H9 (cell line): ENCODE results near the gene SPRR1A. TPM values are rescaled to one million over a fixed set of nuclear protein-coding genes. Genes with fewer than 3 reads are reported as not detected.

Experiments used
- DNase-seq: peaks from one replicate; pipeline ENCODE4 v3.0.0-alpha.2; 2017
- H2AFZ ChIP-seq: one replicate; pipeline ENCODE4 v1.6.1; 2013; ENCODE audit warnings: mild to moderate bottlenecking, low read length, control low read depth, moderate library complexity
- H2AK5ac ChIP-seq: 2 replicates; pipeline ENCODE4 v1.6.1; 2013; ENCODE audit warnings: low read length, control low read depth, mixed read lengths; ENCODE audit not compliant: insufficient read length
- H2BK120ac ChIP-seq: one replicate; pipeline ENCODE4 v1.6.1; 2013; ENCODE audit warnings: low read depth, mild to moderate bottlenecking, low read length, control low read depth, inconsistent platforms; ENCODE audit not compliant: poor library complexity, severe bottlenecking
- H2BK12ac ChIP-seq: 2 replicates; pipeline ENCODE4 v1.6.1; 2013; ENCODE audit warnings: low read length, control low read depth, mixed read lengths, low read depth; ENCODE audit not compliant: insufficient read length
- H2BK15ac ChIP-seq: 2 replicates; pipeline ENCODE4 v1.6.1; 2013; ENCODE audit warnings: low read depth, low read length, control low read depth
- H2BK20ac ChIP-seq: one replicate; pipeline ENCODE4 v1.6.1; 2013; ENCODE audit warnings: low read depth, mild to moderate bottlenecking, low read length, control low read depth, inconsistent platforms; ENCODE audit not compliant: poor library complexity, severe bottlenecking
- H2BK5ac ChIP-seq: 2 replicates; pipeline ENCODE4 v1.6.1; 2013; ENCODE audit warnings: low read length, control low read depth, mixed read lengths; ENCODE audit not compliant: insufficient read length
- H3K14ac ChIP-seq: 2 replicates; pipeline ENCODE4 v1.6.1; 2013; ENCODE audit warnings: low read length, control low read depth; ENCODE audit not compliant: insufficient read depth
- H3K18ac ChIP-seq: 2 replicates; pipeline ENCODE4 v1.6.1; 2013; ENCODE audit warnings: low read depth, mild to moderate bottlenecking, mixed read lengths, low read length, control low read depth; ENCODE audit not compliant: insufficient read length
- H3K23ac ChIP-seq: 2 replicates; pipeline ENCODE4 v1.6.1; 2013; ENCODE audit warnings: low read length, control low read depth, mixed read lengths, low read depth; ENCODE audit not compliant: insufficient read length
- H3K23me2 ChIP-seq: 2 replicates; pipeline ENCODE4 v1.6.1; 2013; ENCODE audit warnings: low read depth, mild to moderate bottlenecking, mixed read lengths, low read length, control low read depth; ENCODE audit not compliant: insufficient read length, poor library complexity, severe bottlenecking
- H3K27ac ChIP-seq: 2 replicates; pipeline ENCODE4 v1.5.1; 2013; ENCODE audit warnings: low read length, control low read depth, mixed read lengths, low read depth; ENCODE audit not compliant: insufficient read length
- H3K27me3 ChIP-seq: 2 replicates; pipeline ENCODE4 v1.6.1; 2013; ENCODE audit warnings: low read length, control low read depth, inconsistent platforms; ENCODE audit not compliant: insufficient read depth
- H3K4ac ChIP-seq: 2 replicates; pipeline ENCODE4 v1.6.1; 2013; ENCODE audit warnings: low read depth, mild to moderate bottlenecking, control low read depth, inconsistent platforms, low read length, moderate library complexity
- H3K4me1 ChIP-seq: 2 replicates; pipeline ENCODE4 v1.6.1; 2013; ENCODE audit warnings: low read length, control low read depth, inconsistent platforms; ENCODE audit not compliant: insufficient read depth
- H3K4me2 ChIP-seq: 2 replicates; pipeline ENCODE4 v1.6.1; 2013; ENCODE audit warnings: low read length, control low read depth, mixed read lengths; ENCODE audit not compliant: insufficient read length, insufficient read depth
- H3K56ac ChIP-seq: 2 replicates; pipeline ENCODE4 v1.6.1; 2013; ENCODE audit warnings: low read depth, mild to moderate bottlenecking, mixed read lengths, low read length, control low read depth; ENCODE audit not compliant: insufficient read length
- H3K79me1 ChIP-seq: 2 replicates; pipeline ENCODE4 v1.6.1; 2013; ENCODE audit warnings: low read depth, mild to moderate bottlenecking, moderate library complexity, low read length, control low read depth, inconsistent platforms; ENCODE audit not compliant: insufficient read depth, poor library complexity, severe bottlenecking
- H3K79me2 ChIP-seq: 2 replicates; pipeline ENCODE4 v1.6.1; 2013; ENCODE audit warnings: low read length, control low read depth, inconsistent platforms; ENCODE audit not compliant: insufficient read depth
- H3K9ac ChIP-seq: 2 replicates; pipeline ENCODE4 v1.6.1; 2013; ENCODE audit warnings: low read length, control low read depth, mixed read lengths; ENCODE audit not compliant: insufficient read length; ENCODE audit errors: extremely low read depth
- H3K9me3 ChIP-seq: one replicate; pipeline ENCODE4 v1.6.1; 2013; ENCODE audit warnings: low read depth, low read length, inconsistent platforms; ENCODE audit not compliant: control insufficient read depth
- H3T11ph ChIP-seq: one replicate; pipeline ENCODE4 v1.6.1; 2013; ENCODE audit warnings: mild to moderate bottlenecking, low read length, control low read depth, inconsistent platforms
- H4K20me1 ChIP-seq: one replicate; pipeline ENCODE4 v1.6.1; 2013; ENCODE audit not compliant: control insufficient read depth, insufficient read length, insufficient read depth
- H4K5ac ChIP-seq: 2 replicates; pipeline ENCODE4 v1.6.1; 2013; ENCODE audit warnings: low read depth, mild to moderate bottlenecking, mixed read lengths, low read length, control low read depth; ENCODE audit not compliant: insufficient read length
- H4K8ac ChIP-seq: replicated peaks from 2 replicates; pipeline ENCODE4 v1.6.1; 2013; ENCODE audit warnings: low read length, control low read depth, mixed read lengths, low read depth; ENCODE audit not compliant: insufficient read length
- H4K91ac ChIP-seq: 2 replicates; pipeline ENCODE4 v1.6.1; 2013; ENCODE audit warnings: low read depth, mild to moderate bottlenecking, moderate library complexity, mixed read lengths, low read length, control low read depth; ENCODE audit not compliant: insufficient read length
- H3K27ac Mint-ChIP-seq, 3 experiments: 2 replicates in 2 of 3; 3 replicates in 1 of 3; pipeline ENCODE4 v1.8.0; 2020 to 2021; ENCODE audit warnings: mixed read lengths in 3 of 3, mild to moderate bottlenecking in 1 of 3, moderate library complexity in 1 of 3
- H3K27me3 Mint-ChIP-seq: 2 replicates; pipeline ENCODE4 v1.8.0; 2021; ENCODE audit warnings: low read depth, mild to moderate bottlenecking, moderate library complexity, mixed read lengths
- H3K36me3 Mint-ChIP-seq, 3 experiments: 2 replicates in 2 of 3; 3 replicates in 1 of 3; pipeline ENCODE4 v1.8.0; 2020 to 2021; ENCODE audit warnings: low read depth in 3 of 3, mixed read lengths in 3 of 3; ENCODE audit not compliant: insufficient read depth in 1 of 3
- H3K4me1 Mint-ChIP-seq, 2 experiments: 2 replicates each; pipeline ENCODE4 v1.8.0; 2020; ENCODE audit warnings: mixed read lengths in 2 of 2
- H3K4me3 Mint-ChIP-seq, 2 experiments: 2 replicates in 1 of 2; 3 replicates in 1 of 2; pipeline ENCODE4 v1.8.0; 2020 to 2021; ENCODE audit warnings: mild to moderate bottlenecking in 2 of 2, mixed read lengths in 2 of 2, moderate library complexity in 1 of 2
- H3K9me3 Mint-ChIP-seq, 2 experiments: 2 replicates in 1 of 2; 3 replicates in 1 of 2; pipeline ENCODE4 v1.8.0; 2020; ENCODE audit warnings: mild to moderate bottlenecking in 2 of 2, mixed read lengths in 2 of 2, moderate library complexity in 1 of 2
- CTCF ChIP-seq: fragments of 200-600 bp; sonication (generic); conservative IDR thresholded peaks from 3 replicates; pipeline ENCODE4 v1.8.0; 2021; ENCODE audit warnings: antibody characterized with exemption, mild to moderate bottlenecking
- WGBS: extraction: QIAGEN DNeasy Blood & Tissue Kit; methylation state at CpG from one replicate; pipeline ENCODE4 v1.1.7; 2013; ENCODE audit warnings: missing lambda C conversion rate, low lambda C conversion rate, mixed read lengths; ENCODE audit not compliant: insufficient read length; ENCODE audit errors: extremely low coverage; 5-methylcytosine and 5-hydroxymethylcytosine counted together
- total RNA-seq: library from RNA; stranded (reverse); gene quantifications from 2 replicates; pipeline ENCODE4 v1.2.1, GENCODE V29; 2021

Gene SPRR1A
- total RNA-seq, 1 experiment from 2014 or later = not detected

DNA sequence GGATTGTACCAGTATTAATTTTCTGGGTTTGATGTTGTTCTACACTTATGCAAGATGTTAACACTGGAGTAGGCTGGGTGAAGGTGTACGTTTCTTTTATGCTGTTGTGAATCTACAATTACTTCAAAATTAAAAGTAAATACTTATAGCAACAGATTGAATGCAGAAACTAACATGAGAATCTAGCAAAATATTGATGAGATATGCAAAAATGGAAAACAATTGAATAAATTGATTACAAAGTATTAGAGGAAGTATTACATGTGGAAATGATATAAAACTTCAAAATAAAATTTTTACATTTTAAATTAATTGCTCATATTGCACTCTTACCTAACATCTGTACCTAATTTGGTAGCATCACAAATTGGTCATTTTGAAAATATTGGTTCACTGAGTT, 12.0 kb downstream of the SPRR1A start:
- Mint-ChIP-seq H3K36me3 (peaks cover 0 to 8% (median 0%) of the 10 kb centered on the region in 3 experiments; a peak in 3 of 7 replicates), H3K4me1 (peaks cover 10 to 19% of the 10 kb centered on the region in 2 experiments), H3K4me3 (no peak overlapping the region), H3K27ac (no peak overlapping the region), H3K27me3 (peaks cover 5% of the 10 kb centered on the region; the same call in 1 of the 2 replicates), H3K9me3 (peaks cover 8 to 12% of the 10 kb centered on the region in 2 experiments; a peak in 4 of 5 replicates)
- H3K56ac ChIP-seq = no peak overlapping the region
- no peak overlapping the region for H3K27ac ChIP-seq
- no peak overlapping the region for H4K8ac ChIP-seq
- H4K5ac ChIP-seq = no peak overlapping the region
- H3K79me1 ChIP-seq = no peaks in the 10 kb centered on the region
- H3K4me1 ChIP-seq = no peaks in the 10 kb centered on the region; the same call in 1 of the 2 replicates
- H2AFZ ChIP-seq = no peak overlapping the region
- no peak overlapping the region for H3T11ph ChIP-seq
- H2BK20ac ChIP-seq = no peak overlapping the region
- no CpG with 5 or more reads among the region's 1 CpG for WGBS
- H3K27me3 ChIP-seq = no peaks in the 10 kb centered on the region; the same call in 1 of the 2 replicates
- no peaks in the 10 kb centered on the region for H3K9me3 ChIP-seq
- H3K14ac ChIP-seq = no peak overlapping the region
- no peak overlapping the region for H2BK5ac ChIP-seq
- no peak overlapping the region for H3K9ac ChIP-seq
- no peak for TF ChIP-seq CTCF
- H3K4ac ChIP-seq = no peak overlapping the region
- H3K79me2 ChIP-seq = no peaks in the 10 kb centered on the region
- H3K23me2 ChIP-seq = no peaks in the 10 kb centered on the region
- H2BK15ac ChIP-seq = no peak overlapping the region
- no peak overlapping the region for H4K91ac ChIP-seq
- no peak overlapping the region for H2AK5ac ChIP-seq
- H2BK12ac ChIP-seq = no peak overlapping the region
- no peaks in the 10 kb centered on the region for H4K20me1 ChIP-seq
- no peak overlapping the region for H3K23ac ChIP-seq
- H3K4me2 ChIP-seq = no peak overlapping the region
- no peak for DNase-seq
- no peak overlapping the region for H3K18ac ChIP-seq
- H2BK120ac ChIP-seq = no peak overlapping the region
